AG08395 (cell line): Measurements from ENCODE around the gene LEO1.
A peak's percentile ranks its signal among the peaks of the same experiment; 100 is the strongest.
"Not testable (repeated sequence)": the region's sequence is repeated elsewhere in the genome, so short reads cannot be mapped to it uniquely, and the experiment has no call there.

Experiments used
- DNase-seq: peaks from one replicate; pipeline ENCODE4 v3.0.0; 2012; ENCODE audit warnings: mixed read lengths, low spot score

Gene LEO1

DNA sequence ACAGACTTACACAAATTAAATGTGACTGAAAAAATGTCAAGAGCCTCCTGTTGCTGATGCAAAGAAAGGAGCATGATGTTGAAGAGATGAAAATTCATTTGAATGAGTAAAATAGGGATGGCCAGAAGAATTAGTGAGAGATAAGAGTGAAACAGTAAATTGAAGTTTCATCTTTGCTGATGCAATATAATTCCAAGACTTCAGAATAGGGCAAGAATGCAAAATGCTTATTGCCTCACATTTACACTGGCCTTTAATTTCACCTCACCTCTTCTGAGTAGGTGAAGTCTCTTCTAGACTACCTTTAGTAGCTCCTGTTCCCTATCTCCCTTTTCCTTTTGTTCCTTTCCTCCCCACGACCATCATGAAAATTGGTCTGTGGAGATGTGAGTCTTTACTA lies 32.1 kb upstream of the LEO1 start:
- no peak for DNase-seq

DNA sequence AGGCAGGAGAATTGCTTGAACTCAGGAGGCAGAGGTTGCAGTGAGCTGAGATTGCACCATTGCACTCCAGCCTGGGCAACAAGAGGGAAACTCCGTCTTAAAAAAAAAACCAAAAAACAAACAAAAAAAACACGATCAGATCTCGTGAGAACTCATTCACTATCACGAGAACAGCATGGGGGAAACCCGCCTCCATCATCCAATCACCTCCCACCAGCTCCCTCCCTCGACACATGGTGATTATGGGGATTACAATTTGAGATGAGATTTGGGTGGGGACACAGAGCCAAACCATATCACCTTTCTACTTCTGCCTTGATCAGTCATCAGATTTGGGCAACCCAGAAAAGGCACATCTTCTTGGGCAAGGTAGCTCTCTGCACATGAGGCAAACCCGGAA lies 31.5 kb upstream of the LEO1 start:
- not testable (repeated sequence) for DNase-seq

DNA sequence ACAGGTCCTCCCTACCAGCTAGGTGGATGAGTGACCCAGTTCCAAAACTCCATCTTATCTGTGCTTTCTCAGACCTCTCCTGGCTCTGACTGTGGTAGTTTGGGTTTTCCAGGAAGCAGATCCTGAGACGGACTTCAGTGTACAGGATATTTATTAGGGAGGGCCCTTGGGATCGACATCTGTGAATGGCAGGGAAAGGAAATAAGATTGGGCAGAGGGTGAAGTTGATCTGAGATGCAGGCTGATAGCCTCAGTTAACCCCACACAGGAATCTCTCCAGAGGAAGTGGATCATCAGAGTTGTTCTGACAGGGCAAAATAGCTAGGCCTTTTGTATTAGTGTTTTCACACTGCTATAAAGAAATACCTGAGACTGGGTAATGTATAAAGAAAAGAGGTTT lies 30.8 kb upstream of the LEO1 start:
- no peak for DNase-seq

DNA sequence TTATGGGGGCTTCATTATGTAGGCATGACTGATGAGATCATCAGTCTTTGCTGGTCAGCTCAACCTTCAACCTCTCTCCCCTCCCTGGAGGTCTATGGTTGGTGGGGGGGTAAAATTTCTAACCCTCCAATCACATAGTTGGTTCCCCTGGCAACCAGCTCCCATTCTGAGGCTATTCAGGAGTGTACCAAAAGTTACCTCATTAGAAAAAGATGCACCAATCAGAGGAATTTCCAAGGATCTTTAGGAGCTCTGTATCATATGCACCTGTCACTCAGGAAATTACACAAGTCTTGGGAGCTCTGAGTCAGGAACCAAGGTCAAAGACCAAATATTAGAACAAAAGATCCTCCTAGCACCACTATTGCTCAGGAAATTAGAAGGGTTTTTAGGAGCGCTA lies 21.4 kb upstream of the LEO1 start:
- no peak for DNase-seq

DNA sequence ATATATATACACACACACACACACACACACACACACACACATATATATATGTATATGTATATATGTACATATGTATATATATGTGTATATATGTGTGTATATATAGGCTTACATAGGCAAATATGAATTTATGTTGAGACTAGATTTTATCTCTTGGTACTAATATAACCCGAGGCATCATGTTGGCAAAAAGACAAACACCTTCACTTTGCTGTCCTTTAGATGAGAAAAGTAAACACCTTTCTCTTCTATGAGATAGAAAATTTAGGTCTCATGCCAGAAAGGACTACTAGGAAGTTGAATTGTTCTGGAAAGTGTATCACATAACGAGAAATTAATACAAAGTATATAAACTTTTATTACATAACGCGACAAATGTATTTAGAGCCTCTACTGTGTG lies 19.6 kb upstream of the LEO1 start:
- no peak for DNase-seq

DNA sequence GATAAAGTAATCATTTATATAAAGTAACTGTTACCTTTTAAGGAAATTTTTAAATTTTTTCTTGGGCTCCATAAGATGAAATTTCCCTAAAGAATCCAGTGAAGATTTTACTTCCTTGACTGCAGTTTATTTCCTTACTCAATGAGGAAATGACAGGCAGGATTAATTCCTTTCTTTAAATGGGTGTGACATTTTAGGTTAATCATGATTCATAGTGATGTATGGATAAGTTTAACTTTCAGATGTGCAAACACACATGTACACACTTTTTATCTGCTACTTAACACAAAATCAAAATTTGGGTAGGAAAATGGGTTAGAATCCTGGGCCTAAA lies 11.2 kb upstream of the LEO1 start:
- DNase-seq = no peak

DNA sequence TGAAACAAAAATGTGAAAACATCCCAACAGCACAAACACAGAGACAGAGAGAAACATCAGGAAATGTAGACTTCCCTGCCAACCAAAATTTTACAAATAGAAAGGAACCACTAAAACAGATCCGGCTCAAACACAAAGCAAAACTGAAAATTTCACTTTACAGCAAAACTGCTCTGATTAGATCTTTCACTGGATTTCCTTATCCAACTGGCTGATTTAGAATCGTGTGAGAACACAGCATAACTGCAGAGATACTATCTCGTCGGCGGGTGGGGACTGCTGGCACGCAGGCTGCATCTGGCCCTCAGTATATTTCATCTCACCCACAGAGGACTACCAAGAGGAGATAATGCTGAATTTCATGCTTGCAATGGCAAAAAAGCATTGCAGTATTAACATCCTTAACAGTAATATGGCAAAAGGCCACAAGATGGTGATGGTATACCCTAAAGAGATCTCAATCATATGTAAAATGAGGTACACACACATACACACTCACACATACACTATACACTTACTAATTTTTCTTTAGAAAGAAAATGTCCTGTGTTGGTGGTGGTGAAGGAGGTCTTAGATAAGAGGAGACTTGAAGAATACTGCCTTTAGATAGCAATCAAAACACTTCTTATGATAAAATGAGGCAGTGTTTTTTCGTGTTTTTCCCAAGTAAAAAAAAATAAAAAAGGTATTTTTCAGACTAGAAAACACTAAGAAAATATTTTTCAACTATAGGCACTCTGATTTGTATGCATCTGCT lies 10.6 kb upstream of the LEO1 start:
- peak; percentile 79 for DNase-seq

DNA sequence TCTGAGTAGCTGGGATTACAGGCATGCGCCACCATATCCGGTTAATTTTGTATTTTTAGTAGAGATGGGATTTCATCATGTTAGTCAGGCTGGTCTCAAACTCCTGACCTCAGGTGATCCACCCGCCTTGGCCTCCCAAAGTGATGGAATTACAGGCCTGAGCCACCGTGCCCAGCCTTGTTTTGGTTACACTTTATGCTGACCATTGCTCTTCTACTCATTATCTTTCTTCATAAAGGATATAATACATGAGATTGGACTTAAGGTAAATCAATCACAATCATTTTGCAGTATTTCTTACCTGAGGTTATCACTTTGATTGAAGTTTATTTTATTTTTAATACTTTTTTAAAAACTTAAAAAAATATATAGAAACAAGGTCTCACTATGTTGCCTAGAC lies 2.2 kb upstream of the LEO1 start:
- no peak for DNase-seq

DNA sequence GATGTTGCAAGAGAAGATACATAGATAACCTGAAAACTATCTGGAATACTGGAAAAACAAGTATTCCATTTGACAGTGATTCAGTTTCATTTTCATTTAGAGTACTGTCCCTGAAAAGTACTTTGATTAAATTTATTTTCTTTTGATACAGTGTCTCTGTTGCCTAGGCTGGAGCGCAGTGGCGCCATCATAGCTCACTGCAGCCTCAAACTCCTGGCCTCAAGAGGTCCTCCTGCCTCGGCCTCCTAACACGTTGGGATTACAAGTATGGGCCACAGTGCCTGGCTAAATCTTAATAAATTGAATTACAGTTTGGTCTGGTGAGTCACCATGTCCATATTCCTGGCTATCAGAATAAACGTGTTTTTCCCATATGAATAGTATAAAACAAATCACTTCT lies 1.6 kb upstream of the LEO1 start:
- no peak for DNase-seq

DNA sequence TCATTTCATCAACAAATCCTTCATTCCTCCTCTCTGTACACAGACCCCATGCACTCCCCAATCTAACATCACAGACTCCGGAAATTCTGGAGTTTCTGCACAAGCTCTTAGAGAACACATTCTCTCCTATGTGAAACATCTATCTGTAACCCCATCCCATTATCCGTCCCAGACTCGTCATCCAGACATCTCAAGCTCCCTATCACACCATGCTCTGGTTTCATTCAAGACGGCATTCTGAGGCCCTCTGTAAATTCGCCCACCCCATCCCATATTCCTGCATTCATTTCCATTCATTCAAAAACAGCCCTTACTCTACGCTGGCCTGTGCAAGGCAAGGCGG lies 575 bp downstream of the LEO1 start:
- DNase-seq = no peak

DNA sequence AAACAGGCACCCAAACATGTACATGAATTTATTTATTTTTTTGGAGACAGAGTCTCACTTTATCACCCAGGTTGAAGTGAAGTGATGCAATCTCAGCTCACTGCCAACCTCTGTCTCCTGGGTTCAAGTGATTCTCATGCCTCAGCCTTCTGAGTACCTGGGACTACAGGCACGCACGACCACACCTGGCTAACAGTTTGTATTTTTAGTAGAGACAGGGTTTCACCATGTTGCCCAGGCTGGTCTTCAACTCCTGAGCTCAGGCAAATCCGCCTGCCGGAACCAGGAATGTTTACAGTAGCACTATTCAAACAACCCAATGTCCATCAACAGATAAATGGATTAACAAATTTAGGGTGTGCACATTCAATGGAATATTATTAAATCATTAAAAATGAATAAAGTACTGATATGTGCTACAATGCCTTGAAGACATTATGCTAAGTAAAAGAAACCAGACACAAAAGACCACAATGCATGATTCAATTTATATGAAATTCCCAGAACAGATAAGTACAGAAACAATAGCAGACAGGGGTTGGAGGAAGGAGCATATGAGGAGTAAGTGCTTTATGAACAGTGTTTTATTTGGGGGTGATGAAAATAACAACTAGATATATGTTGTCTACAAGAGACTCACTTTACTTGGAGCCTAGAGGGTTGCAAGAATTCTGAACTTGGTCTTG lies 1.3 kb downstream of the LEO1 start:
- no peak for DNase-seq

DNA sequence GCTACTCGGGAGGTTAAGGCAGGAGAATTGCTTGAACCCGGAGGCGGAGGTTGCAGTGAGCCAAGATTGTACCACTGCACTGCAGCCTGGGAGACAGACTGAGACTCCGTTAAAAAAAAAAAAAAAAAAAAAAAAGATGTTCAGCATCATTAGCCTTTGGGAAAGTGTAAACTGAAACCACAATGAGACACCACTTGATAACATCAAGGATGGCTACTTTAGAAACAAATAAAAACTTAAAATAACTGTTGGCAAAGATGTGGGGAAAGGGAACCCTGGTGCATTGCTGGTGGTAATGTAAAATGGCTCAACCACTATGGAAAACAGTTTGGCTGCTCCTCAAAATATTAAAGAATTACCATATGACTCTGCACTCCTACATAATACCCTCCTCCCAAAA lies 1.9 kb downstream of the LEO1 start:
- no peak for DNase-seq

DNA sequence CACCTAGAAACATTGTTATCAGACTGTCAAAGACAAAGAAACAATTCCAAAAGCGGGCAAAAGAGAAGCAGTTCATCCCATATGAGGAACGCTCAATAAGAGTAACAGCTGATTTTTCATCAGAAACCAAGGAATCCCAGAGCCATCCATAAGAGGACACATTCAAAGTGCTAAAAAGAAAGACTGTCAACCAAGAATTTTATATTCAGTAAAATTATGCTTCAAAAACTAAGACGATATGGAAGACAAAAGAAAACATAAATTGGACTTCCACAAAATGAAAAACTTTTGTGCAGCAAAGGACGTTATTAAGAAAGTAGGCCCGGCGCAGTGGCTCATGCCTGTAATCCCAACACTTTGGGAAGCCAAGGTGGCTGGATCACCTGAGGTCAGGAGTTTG lies 4.0 kb downstream of the LEO1 start:
- no peak for DNase-seq

DNA sequence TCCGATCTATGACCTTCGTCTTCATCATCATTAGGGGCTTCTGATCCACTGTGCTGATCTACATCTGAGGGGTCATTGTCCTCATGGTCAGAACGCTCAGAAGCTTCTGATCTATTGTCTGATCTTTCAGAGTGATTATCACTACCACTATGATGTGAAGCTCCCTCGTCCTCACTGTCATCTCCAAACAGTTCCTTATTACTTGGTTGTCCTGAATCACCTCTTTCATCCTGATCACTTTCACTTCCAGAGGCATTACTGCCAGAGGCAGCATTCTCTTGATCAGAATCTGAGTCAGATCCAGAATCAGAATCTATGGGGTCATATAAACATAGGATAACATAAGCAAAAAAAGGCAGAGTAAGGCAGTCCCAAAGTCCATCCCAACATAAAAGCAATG lies 5.4 kb downstream of the LEO1 start:
- DNase-seq = no peak

DNA sequence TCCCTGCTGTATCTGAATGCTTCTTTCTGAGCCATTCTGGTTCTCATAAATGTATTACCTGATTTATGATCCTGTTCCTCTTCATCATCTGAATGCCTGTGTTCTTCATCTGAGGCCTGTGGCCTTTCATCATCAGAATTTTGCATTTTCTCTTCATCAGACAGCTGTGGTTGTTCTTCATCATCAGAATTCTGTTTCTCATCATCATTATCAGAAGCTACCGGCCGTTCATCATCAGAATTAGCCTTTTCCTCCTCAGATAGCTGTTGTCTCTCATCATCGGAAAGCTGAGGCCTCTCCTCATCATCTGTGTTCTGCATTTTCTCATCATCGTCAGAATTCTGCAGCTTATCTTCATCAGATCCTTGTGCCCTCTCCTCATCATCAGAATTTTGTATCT lies 5.9 kb downstream of the LEO1 start:
- no peak for DNase-seq

DNA sequence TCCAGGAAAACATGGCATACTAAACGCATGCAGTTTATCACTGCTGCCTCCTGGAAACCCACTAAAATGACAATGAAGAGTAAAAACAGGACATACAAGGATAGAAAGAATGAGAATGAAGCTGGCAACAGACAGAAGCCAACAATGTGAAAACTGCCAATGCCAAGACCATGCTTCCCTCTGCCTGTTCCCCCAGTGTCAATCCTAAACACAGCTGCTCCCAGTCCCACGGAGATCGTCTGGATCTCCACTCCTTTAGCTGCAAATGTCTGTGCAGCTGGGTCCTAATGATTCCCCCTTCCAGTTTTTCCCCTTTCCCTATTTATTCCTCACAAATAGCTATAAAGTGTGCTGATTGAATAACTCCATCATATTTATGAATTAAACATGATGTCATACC lies 16.1 kb downstream of the LEO1 start:
- no peak for DNase-seq

DNA sequence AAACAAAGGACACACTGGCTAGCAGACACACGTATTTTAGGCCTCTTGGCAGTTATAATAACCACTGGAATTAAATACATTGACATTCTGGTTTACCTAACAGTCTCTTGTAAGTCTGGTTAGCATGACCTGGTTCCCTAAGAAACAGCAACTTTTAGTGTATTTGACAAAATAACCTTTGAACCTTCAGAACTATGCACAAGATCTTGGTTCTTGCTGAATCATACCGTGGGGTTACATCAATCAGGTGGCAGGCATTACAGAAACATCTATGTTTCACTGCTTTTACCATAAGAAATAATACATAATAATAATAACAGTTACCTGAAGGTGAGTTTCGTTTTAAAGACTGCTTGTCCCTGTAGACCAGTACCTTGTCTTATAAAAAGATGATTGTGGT lies 18.8 kb downstream of the LEO1 start:
- DNase-seq = no peak

DNA sequence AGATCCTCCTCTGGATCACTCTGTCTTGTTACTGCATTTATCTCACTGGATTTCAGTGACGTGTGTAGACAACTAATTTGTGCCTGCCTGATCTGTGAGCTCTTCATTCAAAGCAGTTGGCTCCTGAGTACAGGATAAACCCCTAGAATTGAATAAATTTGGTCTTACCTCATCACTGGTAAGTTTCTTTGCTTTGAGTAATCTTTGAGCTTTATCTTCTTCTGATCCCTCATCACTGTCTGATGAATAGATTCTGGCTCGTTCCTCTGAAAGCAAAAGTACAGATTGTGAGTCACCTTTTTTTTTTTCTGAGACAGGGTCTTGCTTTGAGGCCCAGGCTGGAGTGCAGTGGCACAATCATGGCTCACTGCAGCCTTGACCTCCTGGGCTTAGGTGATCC lies 24.5 kb downstream of the LEO1 start:
- no peak for DNase-seq

DNA sequence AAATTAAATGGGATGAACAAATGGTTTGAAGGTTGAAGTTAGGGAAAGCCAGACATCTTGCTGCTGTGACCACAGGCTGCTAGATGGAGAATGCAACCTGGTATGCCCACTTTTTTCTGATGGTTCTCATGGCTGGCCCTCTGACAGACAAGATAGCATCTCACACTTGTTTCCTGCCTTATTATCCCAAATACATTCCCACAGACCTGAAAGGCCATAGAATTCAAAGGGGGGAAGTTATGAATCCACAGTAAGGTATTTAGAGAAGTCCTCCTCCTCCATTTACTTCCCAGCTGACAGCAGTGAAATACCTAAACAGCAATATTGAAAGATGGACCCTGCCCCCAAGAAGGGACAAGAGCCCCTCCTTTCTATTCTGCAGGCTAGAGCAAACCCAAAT lies 32.4 kb downstream of the LEO1 start:
- no peak for DNase-seq

DNA sequence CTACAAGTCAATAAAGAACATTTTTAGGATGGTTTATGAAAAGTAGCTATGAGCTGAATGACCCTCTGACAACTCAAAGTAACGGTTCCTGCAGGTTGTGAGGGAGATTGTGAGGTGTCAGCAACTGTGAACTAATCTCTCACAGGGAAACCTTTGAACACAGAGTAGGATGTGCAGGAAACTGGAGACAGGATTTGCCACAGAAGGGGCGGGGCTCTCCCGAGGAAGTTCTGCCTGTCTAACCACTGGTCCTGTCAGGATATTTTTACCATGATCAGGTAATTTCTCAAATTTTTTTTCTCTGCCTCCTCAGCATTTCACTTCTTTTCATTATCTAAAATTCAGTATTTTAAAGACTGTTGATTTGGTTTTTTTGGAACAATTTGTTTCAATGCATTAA lies 33.3 kb downstream of the LEO1 start:
- DNase-seq = no peak

DNA sequence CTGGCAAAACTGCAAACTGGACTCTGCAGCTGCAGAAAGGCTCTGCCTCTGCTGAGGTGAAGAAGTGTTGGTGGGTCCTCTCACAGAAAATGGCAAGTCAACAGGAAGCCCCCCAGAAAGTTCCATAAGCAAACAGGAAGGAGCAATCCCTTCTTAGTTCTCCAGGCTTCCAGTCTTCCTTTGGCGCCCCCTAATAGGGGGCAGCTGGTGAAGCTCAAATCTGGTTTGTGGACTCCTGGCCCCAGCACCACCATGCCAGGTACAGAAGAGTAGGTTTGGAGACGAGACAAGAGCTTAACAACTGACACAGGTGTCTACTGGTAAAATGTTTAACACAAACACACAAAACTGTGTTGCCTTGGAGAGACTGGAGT lies 35.5 kb downstream of the LEO1 start:
- no peak for DNase-seq

DNA sequence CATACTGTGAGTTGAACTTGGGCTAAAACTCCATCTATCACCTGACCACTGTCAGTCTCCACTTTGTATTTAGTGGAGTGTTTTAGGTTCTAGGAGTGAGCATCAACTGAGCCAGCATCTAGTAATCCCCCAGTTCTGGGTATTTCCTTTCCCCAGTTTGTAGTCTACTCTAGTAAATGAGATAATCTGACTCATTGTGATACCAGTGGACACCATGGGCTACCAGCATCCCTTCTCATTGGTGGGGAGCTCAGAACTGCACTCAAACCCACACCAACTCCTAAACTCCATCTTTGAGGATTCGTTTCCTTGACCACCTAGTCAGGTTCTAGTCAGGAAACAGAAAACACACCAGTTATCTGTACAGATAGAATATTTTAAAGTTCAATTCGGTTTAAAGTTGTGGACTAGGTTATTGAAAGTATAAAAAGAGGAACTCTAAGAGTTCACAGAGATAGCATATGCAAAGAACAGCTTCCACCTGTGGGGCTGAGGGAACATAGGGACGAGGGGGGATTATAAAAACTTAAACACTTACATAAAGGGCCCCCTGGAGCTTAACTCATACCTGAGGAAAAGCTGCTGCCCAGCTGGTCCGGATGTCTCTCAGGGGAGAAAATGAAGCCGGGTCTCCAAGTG lies 36.0 kb downstream of the LEO1 start:
- DNase-seq = no peak

DNA sequence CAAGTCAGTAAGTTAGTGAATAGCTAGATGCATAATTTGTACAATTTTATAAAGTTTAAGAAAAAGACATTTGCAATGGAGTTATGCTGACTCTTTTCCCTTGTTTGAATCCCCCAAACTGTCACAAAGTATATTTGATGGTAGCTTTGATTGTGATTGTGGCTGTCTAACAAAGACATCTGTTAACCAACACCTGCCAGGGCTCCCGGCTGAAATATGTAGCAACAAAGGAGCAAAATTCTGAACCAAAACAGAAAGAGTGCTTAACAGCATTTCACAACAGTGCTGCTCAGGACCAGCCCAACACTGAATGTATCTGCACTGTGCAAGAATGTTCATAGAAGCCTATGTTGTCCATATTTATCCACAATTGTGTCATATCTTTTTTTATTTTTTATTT lies 39.4 kb downstream of the LEO1 start:
- no peak for DNase-seq

DNA sequence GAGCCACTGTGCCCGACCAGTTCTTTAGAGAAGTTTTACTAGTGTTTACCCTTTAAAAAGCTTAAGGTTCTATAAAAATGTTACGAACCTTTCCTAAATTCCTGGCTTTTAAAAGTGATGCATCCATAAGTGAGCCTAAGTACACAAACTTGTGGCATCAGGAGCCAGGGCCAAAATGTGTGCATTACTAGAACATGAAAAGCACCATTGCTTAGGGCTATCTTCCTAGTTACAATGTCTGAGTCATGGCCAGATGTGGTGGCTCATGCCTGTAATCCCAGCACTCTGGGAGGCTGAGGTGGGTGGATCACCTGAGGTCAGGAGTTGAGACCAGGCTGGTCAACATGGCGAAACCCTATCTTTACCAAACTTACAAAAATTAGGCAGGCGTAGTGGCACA lies 39.9 kb downstream of the LEO1 start:
- no peak for DNase-seq
